Endothelial cell (in vitro differentiated cells): Measurements from ENCODE around the gene OR8G1. TPM values are rescaled to one million over a fixed set of nuclear protein-coding genes. Genes with fewer than 3 reads are reported as not detected.
"Not testable (repeated sequence)": the region's sequence is repeated elsewhere in the genome, so short reads cannot be mapped to it uniquely, and the experiment has no call there.

Experiments
- DNase-seq: peaks from one replicate; pipeline ENCODE4 v3.0.0; 2021; ENCODE audit warnings: low spot score
- H3K27ac Mint-ChIP-seq: one replicate; pipeline ENCODE4 v1.8.0; 2021; ENCODE audit warnings: mixed read lengths, inconsistent platforms; ENCODE audit not compliant: unreplicated experiment
- H3K27me3 Mint-ChIP-seq: one replicate; pipeline ENCODE4 v1.8.0; 2021; ENCODE audit warnings: mild to moderate bottlenecking, moderate library complexity, mixed read lengths, inconsistent platforms; ENCODE audit not compliant: unreplicated experiment
- H3K36me3 Mint-ChIP-seq: one replicate; pipeline ENCODE4 v1.8.0; 2021; ENCODE audit warnings: mild to moderate bottlenecking, low read depth, mixed read lengths, inconsistent platforms; ENCODE audit not compliant: unreplicated experiment
- H3K4me1 Mint-ChIP-seq: one replicate; pipeline ENCODE4 v1.8.0; 2021; ENCODE audit warnings: mild to moderate bottlenecking, mixed read lengths, inconsistent platforms; ENCODE audit not compliant: unreplicated experiment
- H3K4me3 Mint-ChIP-seq: one replicate; pipeline ENCODE4 v1.8.0; 2021; ENCODE audit warnings: mild to moderate bottlenecking, mixed read lengths, inconsistent platforms; ENCODE audit not compliant: unreplicated experiment
- H3K9me3 Mint-ChIP-seq: one replicate; pipeline ENCODE4 v1.8.0; 2021; ENCODE audit warnings: mixed read lengths, inconsistent platforms; ENCODE audit not compliant: unreplicated experiment
- CTCF ChIP-seq: fragments of 200-600 bp; sonication (generic); IDR thresholded peaks from one replicate; pipeline ENCODE4 v1.5.0; 2021; ENCODE audit warnings: antibody characterized with exemption; ENCODE audit not compliant: unreplicated experiment
- total RNA-seq: library from RNA; stranded (reverse); fragmentation: NEBNext Ultra II Directional; extraction: Animal tissue kit (Norgen Biotek cat#: 25700); gene quantifications from one replicate; pipeline ENCODE4 v1.2.1, GENCODE V29; 2021; ENCODE audit not compliant: unreplicated experiment

Gene OR8G1
- total RNA-seq, 1 donor from 2014 or later, result 0.13 TPM

DNA sequence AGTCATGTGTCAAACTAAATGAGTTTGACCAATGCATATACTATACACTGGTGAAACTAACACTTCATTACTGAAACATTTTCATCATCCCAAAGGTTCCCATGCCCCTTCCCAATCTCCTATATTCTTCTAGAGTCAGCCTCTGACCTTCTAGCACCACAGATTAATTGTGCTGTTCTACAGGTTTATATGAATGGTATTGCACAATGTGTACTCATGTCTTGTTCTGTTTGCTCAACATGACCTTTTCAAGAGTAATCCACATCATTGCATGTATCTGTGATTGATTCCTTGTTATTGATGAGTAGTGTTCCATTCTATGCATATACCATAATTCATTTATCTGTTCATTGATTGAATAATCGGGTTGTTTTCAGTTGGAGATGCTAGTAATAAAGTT is 7.5 kb upstream of the OR8G1 start:
- TF ChIP-seq CTCF, result no peak
- no peaks in the 10 kb centered on the region for H3K36me3 Mint-ChIP-seq
- H3K27ac Mint-ChIP-seq, result no peak overlapping the region
- DNase-seq, result no peak
- H3K27me3 Mint-ChIP-seq, result no peaks in the 10 kb centered on the region
- no peak overlapping the region for H3K4me3 Mint-ChIP-seq
- no peaks in the 10 kb centered on the region for H3K4me1 Mint-ChIP-seq
- H3K9me3 Mint-ChIP-seq, result no peaks in the 10 kb centered on the region

- Mint-ChIP-seq H3K4me1 (no peaks in the 10 kb centered on the region), H3K27ac (no peak overlapping the region), H3K27me3 (no peaks in the 10 kb centered on the region), H3K36me3 (no peaks in the 10 kb centered on the region), H3K9me3 (no peaks in the 10 kb centered on the region), H3K4me3 (no peak overlapping the region)
- TF ChIP-seq CTCF, result no peak
- DNase-seq, result no peak
Measured at GRCh38 chr11:124238512-124238911, 2.4 kb upstream of the OR8G1 start.

DNA sequence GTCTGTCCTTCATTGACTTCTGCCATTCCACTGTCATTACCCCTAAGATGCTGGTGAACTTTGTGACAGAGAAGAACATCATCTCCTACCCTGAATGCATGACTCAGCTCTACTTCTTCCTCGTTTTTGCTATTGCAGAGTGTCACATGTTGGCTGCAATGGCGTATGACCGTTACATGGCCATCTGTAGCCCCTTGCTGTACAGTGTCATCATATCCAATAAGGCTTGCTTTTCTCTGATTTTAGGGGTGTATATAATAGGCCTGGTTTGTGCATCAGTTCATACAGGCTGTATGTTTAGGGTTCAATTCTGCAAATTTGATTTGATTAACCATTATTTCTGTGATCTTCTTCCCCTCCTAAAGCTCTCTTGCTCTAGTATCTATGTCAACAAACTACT is 9.0 kb downstream of the OR8G1 start:
- H3K9me3 Mint-ChIP-seq, H3K4me3 Mint-ChIP-seq, DNase-seq, H3K4me1 Mint-ChIP-seq, H3K27me3 Mint-ChIP-seq, H3K27ac Mint-ChIP-seq, H3K36me3 Mint-ChIP-seq: not testable (repeated sequence)

GRCh38 chr11:124256076-124256475 is 15.2 kb downstream of the OR8G1 start, which contains the start of gene OR8G5:
TSS of gene OR8G5 (plus strand) at chr11:124256376. CDS start at chr11:124264932, 8,556 bp downstream.
- TF ChIP-seq CTCF, result no peak
- no peaks in the 10 kb centered on the region for H3K4me1 Mint-ChIP-seq
- DNase-seq, result no peak
- no peaks in the 10 kb centered on the region for H3K9me3 Mint-ChIP-seq
- no peak within 1 kb of the TSS for H3K4me3 Mint-ChIP-seq
- no peaks in the 10 kb centered on the region for H3K27me3 Mint-ChIP-seq
- no peaks in the 10 kb centered on the region for H3K36me3 Mint-ChIP-seq
- no peak within 1 kb of the TSS for H3K27ac Mint-ChIP-seq

DNA sequence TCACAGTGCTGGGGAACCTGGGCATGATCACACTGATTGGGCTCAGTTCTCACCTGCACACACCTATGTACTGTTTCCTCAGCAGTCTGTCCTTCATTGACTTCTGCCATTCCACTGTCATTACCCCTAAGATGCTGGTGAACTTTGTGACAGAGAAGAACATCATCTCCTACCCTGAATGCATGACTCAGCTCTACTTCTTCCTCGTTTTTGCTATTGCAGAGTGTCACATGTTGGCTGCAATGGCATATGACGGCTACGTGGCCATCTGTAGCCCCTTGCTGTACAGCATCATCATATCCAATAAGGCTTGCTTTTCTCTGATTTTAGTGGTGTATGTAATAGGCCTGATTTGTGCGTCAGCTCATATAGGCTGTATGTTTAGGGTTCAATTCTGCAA is 24.1 kb downstream of the OR8G1 start:
- H3K4me1 Mint-ChIP-seq, H3K27me3 Mint-ChIP-seq, H3K9me3 Mint-ChIP-seq, H3K4me3 Mint-ChIP-seq, H3K36me3 Mint-ChIP-seq, DNase-seq, H3K27ac Mint-ChIP-seq: not testable (repeated sequence)

- not testable (repeated sequence) for H3K27me3 Mint-ChIP-seq, DNase-seq, H3K9me3 Mint-ChIP-seq, H3K27ac Mint-ChIP-seq, H3K36me3 Mint-ChIP-seq, H3K4me1 Mint-ChIP-seq, H3K4me3 Mint-ChIP-seq
Measured at GRCh38 chr11:124270886-124271285, 30.0 kb downstream of the OR8G1 start.

- no peaks in the 10 kb centered on the region for H3K9me3 Mint-ChIP-seq
- no peak for TF ChIP-seq CTCF
Measured at GRCh38 chr11:124274000-124274399, 33.1 kb downstream of the OR8G1 start.

More at GRCh38 chr11:124274000-124274399, 33.1 kb downstream of the OR8G1 start:
- Mint-ChIP-seq H3K27me3 (no peaks in the 10 kb centered on the region), H3K27ac (no peak overlapping the region), H3K4me3 (no peak overlapping the region), H3K4me1 (peaks cover 6% of the 10 kb centered on the region), H3K36me3 (no peaks in the 10 kb centered on the region)
- no peak for DNase-seq
